LHCN-M2 (cell line): ENCODE results near the gene ZNF862. TPM values are rescaled to one million over a fixed set of nuclear protein-coding genes. Genes with fewer than 3 reads are reported as not detected.

Experiments
- total RNA-seq: library from RNA; depleted of rRNA; stranded (reverse); fragments of >200 nt; gene quantifications from 2 replicates; pipeline ENCODE4 v1.2.3, GENCODE V29; 2014; rRNA removed

Gene ZNF862
- total RNA-seq, 1 experiment from 2014 or later, result 11.8 TPM

Other genes with a start within 250 kb of the ZNF862 start
- gene ZNF467, start 64.8 kb upstream of the ZNF862 start, total RNA-seq, result 0.26 TPM in 1 of 2 replicates, not detected in the other
- gene ATP6V0E2, start 35.6 kb downstream of the ZNF862 start, total RNA-seq, result 3.8 and 6.9 TPM in 2 replicates